ENCODE measurements around the gene RNU6-9. TPM values are rescaled to one million over a fixed set of nuclear protein-coding genes. Genes with fewer than 3 reads are reported as not detected.

Gene RNU6-9
- total RNA-seq, 4 donors from 2014 or later: not detected

DNA sequence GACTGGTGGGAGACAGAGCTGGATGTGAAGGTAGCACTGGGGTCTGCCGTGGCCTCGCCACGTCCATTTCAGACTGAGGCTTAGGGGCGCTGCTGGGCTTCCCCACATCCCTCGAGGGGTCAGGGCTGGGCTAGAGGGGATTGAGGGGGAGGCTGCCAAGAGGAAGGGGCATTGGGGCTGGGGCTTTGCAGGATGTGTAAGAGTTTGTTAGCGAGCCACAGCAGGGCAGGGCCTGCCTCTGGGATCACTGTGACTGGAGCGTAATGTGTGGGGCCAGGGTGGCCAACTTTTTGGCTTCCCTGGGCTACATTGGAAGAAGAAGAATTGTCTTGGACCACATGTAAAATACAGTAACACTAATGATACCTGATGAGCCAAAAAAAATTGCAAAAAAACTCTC is 46.6 kb downstream of the RNU6-9 start:
- Histone ChIP-seq H3K4me1 (peaks cover 0 to 49% (median 20%) of the 10 kb centered on the region in 4 donors), H3K36me3 (no peaks in the 10 kb centered on the region), H3K27me3 (no peaks in the 10 kb centered on the region), H3K9me3 (no peaks in the 10 kb centered on the region), H3K27ac (peak overlapping the region in 2 of 4 donors; percentile 83 to 87), H3K4me3 (no peak overlapping the region)
- WGBS, 2 donors: 95 to 96% methylated on average over 7 of the region's 7 CpGs
- no peak for DNase-seq (ENCODE audit: low spot score in 2 of 2)
- TF ChIP-seq, protein P1, sequence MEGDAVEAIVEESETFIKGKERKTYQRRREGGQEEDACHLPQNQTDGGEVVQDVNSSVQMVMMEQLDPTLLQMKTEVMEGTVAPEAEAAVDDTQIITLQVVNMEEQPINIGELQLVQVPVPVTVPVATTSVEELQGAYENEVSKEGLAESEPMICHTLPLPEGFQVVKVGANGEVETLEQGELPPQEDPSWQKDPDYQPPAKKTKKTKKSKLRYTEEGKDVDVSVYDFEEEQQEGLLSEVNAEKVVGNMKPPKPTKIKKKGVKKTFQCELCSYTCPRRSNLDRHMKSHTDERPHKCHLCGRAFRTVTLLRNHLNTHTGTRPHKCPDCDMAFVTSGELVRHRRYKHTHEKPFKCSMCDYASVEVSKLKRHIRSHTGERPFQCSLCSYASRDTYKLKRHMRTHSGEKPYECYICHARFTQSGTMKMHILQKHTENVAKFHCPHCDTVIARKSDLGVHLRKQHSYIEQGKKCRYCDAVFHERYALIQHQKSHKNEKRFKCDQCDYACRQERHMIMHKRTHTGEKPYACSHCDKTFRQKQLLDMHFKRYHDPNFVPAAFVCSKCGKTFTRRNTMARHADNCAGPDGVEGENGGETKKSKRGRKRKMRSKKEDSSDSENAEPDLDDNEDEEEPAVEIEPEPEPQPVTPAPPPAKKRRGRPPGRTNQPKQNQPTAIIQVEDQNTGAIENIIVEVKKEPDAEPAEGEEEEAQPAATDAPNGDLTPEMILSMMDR (IDR thresholded peaks at IDR 0.05): no peak
- TF ChIP-seq EP300 (IDR thresholded peaks at IDR 0.05) (no peak), POLR2A (IDR thresholded peaks at IDR 0.05) (no peak)

DNA sequence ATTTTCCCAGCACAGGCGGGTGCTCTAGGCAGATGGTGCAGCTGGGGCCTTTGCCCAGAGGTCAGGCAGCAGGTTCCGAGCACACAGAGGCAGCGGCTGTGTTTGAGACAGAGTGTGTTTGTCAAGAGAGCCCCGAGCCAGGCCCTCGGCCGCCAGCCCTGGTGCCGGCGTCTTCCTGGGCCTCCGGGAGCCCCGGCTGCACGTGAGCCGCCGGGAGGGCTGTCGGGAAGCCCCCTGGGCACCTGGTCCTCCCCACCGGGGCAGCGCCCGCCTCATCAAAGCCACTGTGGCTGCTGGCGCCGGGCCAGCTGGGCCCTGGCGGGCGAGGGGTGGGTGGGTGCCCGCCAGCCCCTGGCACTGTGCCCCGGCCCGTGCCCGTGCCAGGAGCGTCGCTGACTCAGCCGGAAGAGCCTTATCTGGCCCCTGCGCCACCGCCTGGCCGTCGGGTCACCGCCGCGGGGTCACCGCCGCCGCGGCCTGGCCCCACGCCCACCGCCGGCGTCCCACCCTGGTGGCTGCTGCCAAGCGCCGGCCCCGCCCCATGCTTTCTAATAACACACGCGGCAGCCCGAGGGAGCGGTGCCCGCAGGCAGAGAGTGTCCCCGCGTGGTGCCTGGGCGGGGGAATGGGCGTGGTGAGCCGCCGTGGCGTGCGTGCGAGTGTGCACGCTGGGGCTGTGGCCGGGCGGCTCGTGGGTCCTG is 47.5 kb downstream of the RNU6-9 start:
- Histone ChIP-seq H3K9me3 (no peaks in the 10 kb centered on the region), H3K27me3 (no peaks in the 10 kb centered on the region), H3K27ac (peak overlapping the region; percentile 43 to 87 (median 78)), H3K4me3 (peak overlapping the region; percentile 1 to 45 (median 30)), H3K4me1 (peaks cover 0 to 44% (median 15%) of the 10 kb centered on the region in 4 donors), H3K36me3 (no peaks in the 10 kb centered on the region)
- DNase-seq (ENCODE audit: low spot score in 2 of 2): peak; percentile 55 to 59
- WGBS, 2 donors: 24 to 27% methylated on average over 3 to 21 of the region's 64 CpGs
- TF ChIP-seq, protein P1 (IDR thresholded peaks at IDR 0.05): no peak
- TF ChIP-seq EP300 (IDR thresholded peaks at IDR 0.05): peak in 1 of 2 donors; percentile 14
- TF ChIP-seq POLR2A (IDR thresholded peaks at IDR 0.05): no peak

DNA sequence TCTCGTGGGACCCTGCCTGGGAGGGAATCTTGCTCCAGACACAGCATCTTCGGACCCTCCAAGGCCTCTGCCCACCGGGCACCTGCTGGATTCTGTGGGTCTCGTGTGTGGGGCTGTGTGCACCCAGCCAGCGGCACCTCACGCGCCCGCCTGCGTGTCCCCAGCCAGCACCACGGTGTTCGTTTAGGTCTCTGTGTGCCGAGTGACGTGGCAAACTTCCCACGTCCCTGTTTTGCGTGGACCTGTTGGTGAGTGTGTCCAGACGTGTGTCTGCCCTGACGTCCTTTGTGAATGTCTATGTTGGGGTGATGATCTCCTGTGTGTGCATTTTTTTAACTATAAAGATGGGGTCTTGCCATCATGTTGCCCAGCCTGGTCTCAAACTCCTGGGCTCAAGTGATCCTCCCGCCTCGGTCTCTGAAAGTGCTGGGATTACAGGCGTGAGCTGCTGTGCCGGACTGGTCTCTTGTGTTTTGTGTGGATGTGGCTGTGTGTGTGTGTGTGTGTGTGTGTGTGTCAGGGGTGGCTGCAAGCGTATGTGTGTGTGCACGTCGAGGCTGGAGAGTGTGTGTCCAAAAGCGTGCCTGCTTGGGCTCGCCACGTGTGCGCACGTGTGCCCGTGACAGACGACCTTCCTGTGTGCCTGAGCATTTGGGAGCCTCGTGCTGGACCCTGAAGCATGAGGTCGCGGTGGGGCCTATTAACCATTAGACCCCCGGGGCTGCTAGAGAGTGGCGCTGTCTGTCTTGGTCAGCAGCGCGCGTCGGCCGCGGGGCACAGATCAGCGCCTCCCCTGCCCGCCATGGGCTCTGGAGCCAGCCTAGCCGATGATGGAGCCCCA is 48.2 kb downstream of the RNU6-9 start:
- TF ChIP-seq, protein P1 (IDR thresholded peaks at IDR 0.05): no peak
- no peak for TF ChIP-seq EP300 (IDR thresholded peaks at IDR 0.05)
- no peak for TF ChIP-seq POLR2A (IDR thresholded peaks at IDR 0.05)
- no peak for DNase-seq (ENCODE audit: low spot score in 2 of 2)
- Histone ChIP-seq H3K4me3 (peak overlapping the region; percentile 1 to 45 (median 30)), H3K4me1 (peaks cover 0 to 43% (median 15%) of the 10 kb centered on the region in 4 donors), H3K9me3 (no peaks in the 10 kb centered on the region), H3K36me3 (no peaks in the 10 kb centered on the region), H3K27me3 (no peaks in the 10 kb centered on the region), H3K27ac (peak overlapping the region; percentile 43 to 87 (median 78))
- 51 to 61% methylated on average over 34 to 44 of the region's 45 CpGs for WGBS, 2 donors

- no peak overlapping the region for H3K27ac ChIP-seq
- no peaks in the 10 kb centered on the region for H3K9me3 ChIP-seq
- no peak for TF ChIP-seq EP300 (IDR thresholded peaks at IDR 0.05)
- TF ChIP-seq POLR2A (IDR thresholded peaks at IDR 0.05): no peak
- TF ChIP-seq, protein P1 (IDR thresholded peaks at IDR 0.05): no peak
- H3K4me1 ChIP-seq: peaks cover 0 to 43% (median 15%) of the 10 kb centered on the region in 4 donors
- H3K27me3 ChIP-seq: no peaks in the 10 kb centered on the region
- DNase-seq (ENCODE audit: low spot score in 2 of 2): no peak
- no peak overlapping the region for H3K4me3 ChIP-seq
- H3K36me3 ChIP-seq: no peaks in the 10 kb centered on the region
- whole genome bisulfite sequencing, 2 donors: 67 to 71% methylated on average over 10 to 28 of the region's 32 CpGs
These were observed 48.9 kb downstream of the RNU6-9 start for GRCh38 chr19:942133-942645.

Small RNA genes within 50 kb of the gene (small RNA-seq; reads per million reads assigned to genes)
- gene RNU6-9: not detected

Other genes starting within 250 kb of the RNU6-9 start
- 10 to 100 TPM; 38.0 to 90.9 (median 55.3) TPM for gene RNF126, start 230.3 kb upstream of the RNU6-9 start, total RNA-seq
- 100 to 1,000 TPM; 582 to 977 (median 642) TPM for gene FSTL3, start 217.1 kb upstream of the RNU6-9 start, total RNA-seq
- not detected for gene PRSS57, start 198.0 kb upstream of the RNU6-9 start, total RNA-seq
- 100 to 1,000 TPM in 1 of 4 donors, 10 to 100 TPM in 3; 65.7 to 101 (median 98.0) TPM for gene PALM, start 184.5 kb upstream of the RNU6-9 start, total RNA-seq
- under 1 TPM in 2 of 4 donors, not detected in 2; 0.20 to 0.30 TPM for gene MISP, start 142.4 kb upstream of the RNU6-9 start, total RNA-seq
- gene PTBP1, start 96.0 kb upstream of the RNU6-9 start, total RNA-seq: 100 to 1,000 TPM; 118 to 205 (median 141) TPM
- gene PLPPR3, start 71.5 kb upstream of the RNU6-9 start, total RNA-seq: not detected
- under 1 TPM in 1 of 4 donors, not detected in 3; 0.42 TPM for gene AZU1, start 65.6 kb upstream of the RNU6-9 start, total RNA-seq
- not detected for gene PRTN3, start 52.5 kb upstream of the RNU6-9 start, total RNA-seq
- gene ELANE, start 41.2 kb upstream of the RNU6-9 start, total RNA-seq: 10 to 100 TPM in 1 of 4 donors, 1 to 10 TPM in 2, under 1 TPM in 1; 0.66 to 12.6 (median 4.2) TPM
- gene CFD, start 33.8 kb upstream of the RNU6-9 start, total RNA-seq: 1,000 to 10,000 TPM; 1,040 to 7,538 (median 2,843) TPM
- 10 to 100 TPM; 49.6 to 67.5 (median 53.9) TPM for gene MED16, start 297 bp upstream of the RNU6-9 start, total RNA-seq
- 10 to 100 TPM; 30.2 to 47.7 (median 37.6) TPM for gene R3HDM4, start 19.7 kb downstream of the RNU6-9 start, total RNA-seq
- gene KISS1R, start 23.8 kb downstream of the RNU6-9 start, total RNA-seq: not detected
- gene ARID3A, start 32.6 kb downstream of the RNU6-9 start, total RNA-seq: 10 to 100 TPM in 3 of 4 donors, 1 to 10 TPM in 1; 8.1 to 15.3 (median 12.5) TPM
- 10 to 100 TPM; 23.3 to 90.6 (median 52.8) TPM for gene WDR18, start 90.9 kb downstream of the RNU6-9 start, total RNA-seq
- gene GRIN3B, start 106.9 kb downstream of the RNU6-9 start, total RNA-seq: 1 to 10 TPM in 1 of 4 donors, not detected in 3; 2.4 TPM
- 100 to 1,000 TPM; 229 to 459 (median 325) TPM for gene TMEM259, start 127.6 kb downstream of the RNU6-9 start, total RNA-seq
- gene RNU6-2, start 128.0 kb downstream of the RNU6-9 start, total RNA-seq: not detected
- 100 to 1,000 TPM in 1 of 4 donors, 10 to 100 TPM in 3; 69.9 to 122 (median 79.4) TPM for gene CNN2, start 133.1 kb downstream of the RNU6-9 start, total RNA-seq
- 10 to 100 TPM in 3 of 4 donors, 1 to 10 TPM in 1; 9.6 to 25.8 (median 13.7) TPM for gene ABCA7, start 146.6 kb downstream of the RNU6-9 start, total RNA-seq
- gene ARHGAP45, start 173.7 kb downstream of the RNU6-9 start, total RNA-seq: 10 to 100 TPM; 28.4 to 66.9 (median 38.6) TPM
- gene POLR2E, start 201.9 kb downstream of the RNU6-9 start, total RNA-seq: 100 to 1,000 TPM in 3 of 4 donors, 10 to 100 TPM in 1; 81.6 to 136 (median 121) TPM
- gene GPX4, start 210.5 kb downstream of the RNU6-9 start, total RNA-seq: 100 to 1,000 TPM; 337 to 518 (median 493) TPM

All from tibial nerve (tissue), 4 donors.